GM19238 (cell line): ENCODE data around the gene RRP1B.
A peak's percentile ranks its signal among the peaks of the same experiment; 100 is the strongest.
"Not testable (repeated sequence)": the region's sequence is repeated elsewhere in the genome, so short reads cannot be mapped to it uniquely, and the experiment has no call there.

ENCODE experiments used
- DNase-seq: peaks from one replicate; pipeline ENCODE4 v3.0.0; 2011; ENCODE audit warnings: low spot score; ENCODE audit not compliant: insufficient read length

The RRP1B gene

DNA sequence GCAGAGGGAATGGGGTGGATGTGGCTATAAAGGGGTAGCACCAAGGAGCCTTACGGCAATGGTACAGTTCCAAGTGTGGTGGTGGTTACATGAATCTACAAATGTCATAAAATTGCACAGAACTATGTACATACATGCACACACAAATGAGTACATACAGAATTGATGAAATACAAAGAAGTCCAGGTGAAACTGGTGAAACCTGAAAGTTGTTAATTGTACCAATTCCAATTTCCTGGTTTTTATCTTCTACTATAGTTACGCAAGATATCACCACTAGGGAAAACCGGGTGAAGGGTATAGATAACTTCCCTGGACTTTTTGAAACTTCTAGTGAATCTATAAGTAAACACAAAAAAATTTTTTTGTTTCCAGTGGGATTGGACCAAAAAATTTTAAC, 19.0 kb upstream of the RRP1B start:
- DNase-seq = no peak

DNA sequence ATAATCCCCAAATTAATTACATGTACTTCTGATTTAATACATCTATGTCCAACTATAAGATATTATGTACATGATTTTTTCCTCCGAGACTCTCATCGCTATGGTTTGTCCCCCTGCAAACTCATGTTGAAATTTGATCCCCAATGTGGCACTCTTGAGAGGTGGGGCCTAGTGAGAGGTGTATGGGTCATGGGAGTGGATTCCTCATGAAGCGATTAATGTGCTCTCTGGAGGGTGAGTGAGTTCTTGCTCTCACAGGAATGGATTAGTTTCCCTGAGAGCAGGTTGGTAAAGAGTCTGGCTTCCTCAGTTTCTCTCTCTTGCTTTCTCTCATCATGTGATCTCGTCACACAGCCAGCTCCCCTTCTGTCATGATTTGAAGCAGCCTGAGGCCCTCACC, 16.2 kb upstream of the RRP1B start:
- no peak for DNase-seq

DNA sequence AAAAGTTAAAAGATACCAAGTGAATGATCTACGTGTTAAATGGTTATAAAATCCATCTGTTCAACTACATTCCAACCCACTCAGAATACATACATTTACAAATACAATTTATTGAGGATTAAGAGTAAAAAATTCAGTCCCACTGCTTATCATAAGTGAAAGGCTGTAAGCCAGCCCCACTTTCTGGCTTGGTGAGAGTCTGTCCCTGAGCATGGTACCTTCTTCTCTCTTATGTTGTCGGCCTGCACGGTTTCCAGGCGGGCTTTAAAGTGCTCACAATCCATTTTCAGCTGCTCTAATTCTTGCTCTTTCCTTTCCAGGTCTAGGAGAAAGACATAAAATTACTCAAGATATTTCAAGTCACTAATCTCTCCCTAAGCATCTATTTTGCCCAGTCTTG, 15.3 kb upstream of the RRP1B start:
- no peak for DNase-seq

DNA sequence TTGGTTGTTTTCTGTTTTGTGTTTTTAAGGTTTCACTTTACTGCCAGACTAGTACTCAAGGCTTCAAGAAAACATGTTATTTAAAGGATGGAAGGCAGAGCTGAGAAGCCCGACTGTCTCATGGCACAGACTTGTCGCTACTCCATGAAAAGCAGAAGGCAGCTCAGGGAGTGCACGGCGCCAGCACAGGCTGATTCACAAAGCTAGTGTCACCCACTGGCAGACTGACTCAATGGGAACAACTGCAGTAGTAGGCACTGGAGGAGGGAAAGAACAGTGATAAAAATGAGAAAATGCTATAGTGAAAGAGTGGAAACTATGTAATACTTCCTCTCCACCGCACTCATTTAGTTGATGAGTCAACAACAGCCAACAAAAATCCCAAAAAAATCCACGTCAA, 14.8 kb upstream of the RRP1B start:
- DNase-seq = no peak

DNA sequence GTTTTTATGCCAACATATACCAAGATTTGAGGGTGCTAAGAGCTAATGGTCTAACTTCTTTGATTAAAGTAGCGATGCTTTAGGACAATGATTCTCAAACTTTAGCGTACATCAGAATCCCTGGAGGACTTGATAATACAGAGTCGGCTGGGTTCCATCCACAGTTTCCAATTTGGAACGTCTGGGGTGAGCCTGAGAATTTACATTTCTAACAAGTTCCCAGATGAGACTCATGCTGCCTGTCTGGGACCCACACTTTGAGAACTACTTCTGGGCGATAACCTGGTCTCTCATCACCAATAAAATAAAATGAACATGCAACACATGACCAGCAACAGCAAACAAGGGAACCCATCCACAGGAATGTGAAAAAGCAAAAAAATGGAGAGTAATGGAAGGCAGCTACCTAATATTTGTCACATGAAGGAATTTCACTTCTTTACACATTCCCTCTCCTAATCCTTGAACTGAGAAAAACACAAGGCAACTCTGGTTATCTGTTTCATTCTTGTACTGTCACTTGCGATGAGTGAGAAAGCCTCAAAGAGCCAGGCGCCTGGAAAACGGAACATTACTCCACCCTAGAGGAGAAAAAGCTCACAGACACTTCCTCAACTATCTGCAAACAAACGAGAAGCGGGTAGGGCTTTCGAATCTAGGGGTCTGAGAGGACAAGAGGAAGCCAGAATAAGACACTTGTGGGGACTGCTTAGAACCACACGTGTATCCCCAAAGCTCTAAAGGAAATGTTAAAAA, 14.0 kb upstream of the RRP1B start:
- peak; percentile 25 for DNase-seq

DNA sequence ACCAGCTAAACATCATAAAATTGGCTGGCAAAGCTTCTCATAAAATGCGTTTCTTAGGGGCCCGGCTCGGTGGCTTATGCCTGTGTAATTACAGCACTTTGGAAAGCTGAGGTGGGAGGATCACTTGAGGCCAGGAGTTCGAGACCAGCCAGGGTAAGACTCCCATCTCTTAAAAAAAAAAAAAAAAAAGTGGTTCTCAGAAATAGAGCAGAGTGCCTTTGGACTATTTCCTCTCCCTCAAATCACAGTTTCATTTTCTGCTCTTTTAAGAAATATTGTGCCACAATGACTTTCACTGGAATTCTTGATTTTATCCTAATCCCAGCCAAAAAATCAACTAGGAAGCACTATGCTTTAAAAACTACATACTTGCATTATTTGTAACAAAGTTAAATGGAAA, 13.4 kb upstream of the RRP1B start:
- no peak for DNase-seq

DNA sequence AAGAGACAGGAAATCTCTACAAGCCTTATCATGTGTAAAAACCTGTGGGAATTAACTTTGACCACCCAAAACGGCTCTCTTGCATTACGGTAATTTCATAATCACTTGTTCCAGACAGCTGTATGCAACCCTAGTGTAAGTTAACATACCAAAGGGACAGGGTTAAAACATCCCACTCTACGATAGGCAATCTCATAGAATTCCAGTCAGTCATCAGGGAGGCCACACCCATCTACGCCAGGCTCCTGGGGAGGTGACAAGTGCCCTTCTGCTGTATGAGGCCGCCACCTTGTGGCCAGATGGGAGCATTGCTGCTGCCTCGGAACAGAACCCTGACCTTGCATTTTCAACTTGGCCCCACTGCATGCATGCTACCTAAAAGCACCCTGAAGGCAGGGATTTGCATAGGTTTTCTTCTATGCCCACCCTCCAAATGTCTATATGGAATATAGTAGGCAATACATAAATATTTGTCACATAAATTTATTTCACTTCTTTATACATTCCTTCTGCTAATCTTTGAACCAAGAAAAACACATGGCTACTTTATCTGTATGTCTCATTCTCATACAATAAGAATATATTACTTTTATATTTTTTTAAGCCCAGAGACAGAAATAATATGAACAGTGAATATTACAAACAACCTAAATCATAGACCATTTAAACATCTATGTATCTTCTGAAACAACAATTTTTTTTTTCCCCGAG, 12.7 kb upstream of the RRP1B start:
- peak; percentile 74 for DNase-seq

DNA sequence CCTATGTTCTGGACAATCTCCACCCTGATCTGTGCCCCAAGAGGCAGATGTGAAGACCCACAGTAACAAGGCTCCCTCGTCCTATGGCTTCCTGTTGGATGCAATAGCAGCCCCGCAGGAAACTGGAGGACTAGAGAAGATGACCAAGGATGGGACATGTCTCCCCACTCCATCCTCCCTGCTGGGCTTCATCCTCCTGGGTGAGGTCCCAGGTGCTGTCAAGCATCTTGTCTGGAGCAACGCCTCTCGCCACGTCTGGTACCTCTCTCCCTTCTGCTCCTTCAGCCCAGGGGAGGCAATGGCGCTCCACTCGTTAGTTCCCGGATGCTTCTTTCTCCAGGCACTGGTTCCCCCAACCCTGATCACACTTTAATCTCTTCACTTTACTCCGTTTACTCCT, 11.2 kb upstream of the RRP1B start:
- no peak for DNase-seq

DNA sequence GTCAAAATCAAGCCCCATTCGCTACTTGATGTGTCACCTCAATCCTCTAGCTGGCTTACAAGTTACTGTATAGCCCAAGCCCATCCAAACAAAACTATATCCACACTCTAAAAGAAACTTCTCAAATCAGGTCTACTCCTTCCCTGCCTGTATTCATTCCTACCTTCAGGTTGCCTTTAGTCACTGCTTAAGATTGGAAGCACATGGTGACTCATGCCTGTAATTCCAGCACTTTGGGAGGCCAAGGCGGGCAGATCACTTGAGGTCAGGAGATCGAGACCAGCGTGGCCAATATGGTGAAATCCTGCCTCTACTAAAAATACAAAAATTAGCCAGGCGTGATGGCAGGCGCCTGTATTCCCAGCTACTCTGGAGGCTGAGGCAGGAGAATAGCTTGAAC, 7.4 kb upstream of the RRP1B start:
- DNase-seq = not testable (repeated sequence)

DNA sequence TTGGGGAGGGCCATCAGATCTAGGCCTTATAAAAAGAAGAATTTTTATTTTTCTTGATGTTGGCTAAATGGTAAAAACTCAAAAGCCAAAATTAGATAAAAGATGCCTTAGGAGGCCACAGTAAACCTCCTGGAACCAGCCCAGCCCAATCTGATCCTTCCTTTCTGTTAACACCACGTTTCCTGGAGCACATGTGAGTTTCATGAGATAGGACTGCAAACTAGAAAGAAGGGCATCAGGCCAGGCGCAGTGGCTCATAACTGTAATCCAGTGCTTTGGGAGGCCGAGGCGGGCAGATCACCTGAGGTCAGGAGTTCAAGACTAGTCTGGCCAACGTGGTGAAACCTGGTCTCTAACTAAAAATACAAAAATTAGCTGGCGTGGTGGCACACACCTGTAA, 6.7 kb upstream of the RRP1B start:
- no peak for DNase-seq

DNA sequence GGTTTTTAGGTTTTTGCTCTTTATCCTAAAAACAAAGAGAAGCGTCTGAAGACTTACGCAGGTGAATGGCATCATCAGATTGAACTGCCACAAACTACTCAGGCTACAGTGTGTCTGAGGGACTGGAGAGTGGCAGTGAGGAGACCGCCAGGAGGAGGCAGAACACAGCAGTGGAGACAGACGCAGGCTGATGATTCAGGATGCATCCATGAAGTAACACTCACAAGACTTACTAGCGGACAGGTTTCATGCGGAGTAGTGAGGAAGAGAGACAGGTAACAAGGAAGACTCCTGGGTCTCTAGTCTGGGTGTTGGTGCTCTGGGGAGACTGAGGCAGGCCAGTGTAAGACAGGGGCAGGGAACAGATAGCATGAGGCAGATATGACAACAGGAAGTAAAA, 5.7 kb upstream of the RRP1B start:
- DNase-seq = no peak

DNA sequence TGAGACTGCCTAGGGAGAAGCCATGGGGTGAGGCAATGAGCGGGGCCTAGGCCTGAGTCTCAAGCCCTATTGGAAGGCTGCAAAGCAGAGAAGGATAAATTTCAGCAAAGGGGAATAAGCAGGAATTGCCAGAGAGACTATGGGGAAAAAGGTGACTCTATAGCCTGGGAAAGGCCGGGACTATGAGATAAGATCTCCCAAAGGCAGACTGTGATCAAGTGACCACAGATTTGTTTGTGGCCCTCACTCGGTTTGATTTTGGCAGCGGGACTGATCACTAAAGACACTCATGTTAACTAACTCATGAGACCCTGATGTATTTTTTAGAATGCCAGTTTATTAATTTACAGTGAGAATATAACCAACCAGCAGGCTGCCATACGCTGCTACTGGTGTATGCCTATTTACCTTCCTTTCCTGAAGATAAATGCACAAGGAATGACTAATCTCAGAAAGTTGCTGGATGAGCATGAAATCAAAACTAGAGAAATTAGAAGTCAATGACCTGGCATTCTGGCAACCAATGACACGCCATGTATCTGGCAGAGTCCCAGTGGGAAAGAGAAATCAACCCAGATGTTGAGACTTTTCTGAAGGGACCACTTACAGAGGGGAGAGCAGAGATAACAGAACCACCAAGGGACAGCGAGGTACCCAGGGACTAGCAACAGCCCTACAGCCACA, 4.4 kb upstream of the RRP1B start:
- DNase-seq = no peak

DNA sequence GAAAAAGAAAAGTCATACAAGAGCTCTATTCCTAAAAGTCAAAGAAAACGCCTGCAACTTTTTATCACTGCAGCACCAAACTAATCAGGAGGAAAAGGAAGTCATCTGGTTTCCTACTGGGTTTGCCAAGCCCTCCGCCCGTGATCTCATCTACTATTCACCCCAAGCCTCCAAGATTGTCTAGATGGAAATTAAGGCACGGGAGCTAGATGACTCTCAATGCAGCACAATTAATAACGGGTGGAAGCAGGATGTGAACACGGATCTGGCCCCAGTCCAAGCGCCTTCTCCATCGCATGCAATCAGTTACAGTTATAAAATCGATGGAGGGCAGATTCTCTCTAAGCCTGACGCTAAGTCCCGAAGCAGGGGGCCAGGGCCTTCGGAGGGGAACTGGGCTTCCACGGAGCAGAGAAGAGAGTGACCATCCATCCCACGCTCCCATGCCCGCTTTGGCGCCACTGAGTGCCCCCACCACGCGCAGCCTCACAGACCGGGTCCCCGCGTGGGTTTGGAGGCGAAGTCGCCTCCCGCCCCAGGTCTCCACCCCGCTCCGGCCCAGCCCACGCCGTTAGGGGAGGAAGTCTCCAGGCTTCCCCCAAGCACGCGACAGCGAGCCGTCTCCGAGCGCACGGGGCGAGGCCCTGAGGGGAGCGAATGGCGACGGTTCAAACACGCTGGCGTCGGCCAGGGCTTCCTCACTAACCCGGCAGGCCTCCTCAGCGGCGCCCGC, 1.8 kb upstream of the RRP1B start:
- no peak for DNase-seq

DNA sequence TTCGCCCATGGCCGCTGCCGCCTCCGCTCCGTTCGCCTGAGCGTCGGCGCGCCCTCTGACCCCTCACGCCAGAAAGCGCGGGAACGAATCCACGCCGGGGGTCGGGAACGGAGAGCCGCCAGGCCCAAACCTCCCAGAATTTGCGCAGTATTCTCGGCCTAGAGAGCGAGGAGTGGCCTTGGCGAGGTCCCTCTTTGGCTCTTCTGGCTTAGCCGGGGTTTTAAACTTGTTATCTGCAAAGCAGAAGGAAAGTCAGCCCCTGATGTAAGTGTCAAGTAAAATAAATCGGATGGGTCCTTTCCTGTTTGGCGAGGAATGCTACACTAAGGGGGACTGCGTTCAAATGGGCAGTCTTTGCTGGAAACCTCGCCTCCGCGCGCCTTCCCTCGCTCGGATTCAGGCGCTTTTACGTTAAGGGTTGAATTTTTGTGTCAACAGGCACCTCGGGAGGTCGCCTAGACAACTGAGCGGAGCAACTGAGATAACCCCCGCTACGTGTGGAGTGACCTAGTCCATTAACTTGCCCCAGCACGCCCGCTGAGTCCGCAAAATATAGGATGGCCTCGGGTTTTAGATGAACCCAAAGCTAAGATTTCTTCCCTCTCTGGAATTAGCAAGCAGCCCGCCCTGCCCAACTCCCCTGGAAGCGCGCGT, 1.1 kb upstream of the RRP1B start:
- no peak for DNase-seq

DNA sequence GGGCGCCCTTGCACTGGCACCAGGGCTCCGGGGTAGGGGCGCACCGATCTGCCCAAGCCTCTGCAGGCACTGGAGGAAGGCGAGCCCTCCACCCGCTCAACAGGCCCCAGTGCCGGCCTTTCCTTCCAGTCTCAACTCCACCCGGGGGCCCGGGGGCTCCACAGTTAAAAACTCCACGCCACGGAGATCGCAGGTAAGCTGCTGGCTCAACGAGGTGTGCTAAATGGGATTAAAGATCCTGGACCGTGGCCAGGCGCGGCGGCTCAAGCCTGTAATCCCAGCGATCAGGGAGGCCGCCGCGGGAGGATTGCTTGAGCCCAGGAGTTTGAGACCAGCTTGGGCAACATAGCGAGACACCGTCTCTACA, 608 bp upstream of the RRP1B start:
- no peak for DNase-seq

DNA sequence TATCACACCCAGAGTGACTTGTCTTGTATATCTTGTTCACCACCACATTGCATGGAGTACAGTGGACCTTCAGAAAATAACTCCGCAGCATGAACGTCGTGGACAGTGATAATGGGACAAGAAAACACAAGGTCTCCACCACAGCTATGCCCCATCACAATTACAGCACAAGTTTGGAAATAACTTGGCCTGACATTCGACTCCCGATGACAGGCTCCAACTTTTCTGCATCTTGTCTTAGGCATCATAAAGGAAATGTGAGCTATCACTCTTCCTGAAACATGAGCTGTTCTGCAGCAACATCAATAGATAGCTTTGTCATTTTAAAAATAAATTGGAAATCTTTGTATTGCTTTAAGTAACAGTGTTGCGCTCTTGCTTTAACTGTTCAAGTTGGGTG, 2.9 kb downstream of the RRP1B start:
- no peak for DNase-seq

DNA sequence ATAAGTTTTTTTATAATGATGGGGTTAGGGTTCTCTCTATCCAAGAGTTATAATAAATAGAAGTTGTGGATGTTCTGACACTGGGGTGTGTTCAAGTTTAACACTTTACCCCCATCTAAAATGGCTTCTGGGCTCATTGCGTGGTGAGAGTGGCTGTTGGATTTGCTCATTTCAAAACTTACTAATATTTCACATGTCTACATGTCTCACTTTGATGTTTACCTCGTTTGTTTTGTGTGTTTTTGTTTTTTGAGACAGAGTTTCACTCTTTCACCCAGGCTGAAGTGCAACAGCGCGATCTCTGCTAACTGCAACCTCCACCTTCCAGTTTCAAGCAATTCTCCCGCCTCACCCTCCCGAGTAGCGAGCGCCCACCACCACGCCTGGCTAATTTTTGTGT, 3.7 kb downstream of the RRP1B start:
- DNase-seq = no peak

DNA sequence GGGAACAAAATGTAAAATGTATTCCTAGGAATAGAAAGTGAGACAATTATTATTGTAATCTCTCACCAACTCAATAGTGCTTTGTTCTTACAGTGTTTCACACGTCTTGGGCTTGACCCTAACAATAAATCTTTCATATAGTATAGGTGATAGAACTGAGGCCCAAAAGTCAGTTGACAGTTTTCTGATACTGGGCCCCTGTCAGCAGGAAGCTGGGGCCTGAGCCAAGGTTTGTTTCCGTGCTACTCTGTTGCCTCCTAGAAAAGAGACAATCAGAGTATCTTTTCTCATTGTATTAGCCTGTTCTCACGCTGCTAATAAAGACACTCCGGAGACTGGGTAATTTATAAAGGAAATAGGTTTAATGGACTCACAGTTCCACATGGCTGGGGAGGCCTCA, 5.0 kb downstream of the RRP1B start:
- DNase-seq = no peak

DNA sequence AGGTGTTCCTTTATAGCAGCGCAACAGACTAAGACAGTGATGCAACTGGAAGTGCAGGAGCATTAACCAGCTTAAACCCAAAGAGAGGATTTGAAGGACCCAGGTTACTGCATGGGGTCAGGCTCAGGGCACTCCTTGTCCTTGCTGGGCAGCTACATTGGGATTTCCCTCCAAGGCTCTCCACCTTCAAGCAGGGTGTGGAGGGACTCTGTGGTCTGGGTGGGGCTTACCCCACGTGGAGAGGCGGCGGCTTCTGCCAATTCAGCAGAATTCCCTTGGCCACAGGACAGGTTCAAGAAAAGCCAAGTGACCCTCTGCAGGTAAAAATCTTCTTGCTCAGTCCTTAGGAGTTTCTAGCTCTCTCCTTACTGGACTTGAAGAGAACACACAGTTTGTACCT, 6.5 kb downstream of the RRP1B start:
- DNase-seq = no peak

DNA sequence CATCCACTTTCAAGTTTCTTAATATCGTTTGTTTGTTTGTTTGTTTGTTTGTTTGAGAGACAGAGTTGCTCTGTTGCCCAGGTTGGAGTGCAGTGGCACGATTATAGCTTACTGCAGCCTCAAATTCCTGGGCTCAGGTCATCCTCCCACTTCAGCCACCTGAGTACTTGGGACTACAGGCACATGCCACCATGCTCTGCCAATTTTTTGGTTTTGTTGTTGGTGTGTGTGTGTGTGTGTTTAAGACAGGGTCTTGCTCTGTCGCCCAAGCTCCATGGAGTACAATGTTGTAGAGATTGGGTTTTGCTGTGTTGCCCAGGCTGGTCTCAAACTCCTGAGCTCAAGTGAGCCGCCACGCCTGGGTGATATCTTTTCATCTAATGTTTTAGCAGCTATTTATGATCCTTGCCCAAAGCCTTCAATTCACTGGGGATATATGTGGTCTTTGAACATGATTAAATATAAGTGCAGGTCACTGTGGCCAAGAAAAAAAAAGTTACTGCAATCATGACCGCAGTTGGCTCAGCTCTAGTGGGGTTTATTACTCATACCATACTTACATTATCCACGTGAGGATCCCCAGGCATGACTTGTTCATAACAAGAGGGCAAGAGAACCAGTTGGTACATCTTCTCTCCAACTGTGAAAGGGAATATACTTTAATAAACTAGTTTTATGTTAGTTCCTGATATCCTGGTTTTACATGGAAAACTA, 8.0 kb downstream of the RRP1B start:
- no peak for DNase-seq
